Daoy (cell line): ENCODE results near the gene KRT26. TPM values are rescaled to one million over a fixed set of nuclear protein-coding genes. Genes with fewer than 3 reads are reported as not detected.

Experiments used
- DNase-seq: peaks from one replicate; pipeline ENCODE4 v3.0.0-alpha.2; 2015; ENCODE audit warnings: low read depth
- total RNA-seq: library from RNA; depleted of rRNA; stranded (reverse); fragments of >200 nt; shearing (Covaris generic); gene quantifications from 2 replicates; pipeline ENCODE4 v1.2.3, GENCODE V29; 2014; rRNA removed

Gene KRT26
- total RNA-seq, 1 experiment from 2014 or later: not detected

DNA sequence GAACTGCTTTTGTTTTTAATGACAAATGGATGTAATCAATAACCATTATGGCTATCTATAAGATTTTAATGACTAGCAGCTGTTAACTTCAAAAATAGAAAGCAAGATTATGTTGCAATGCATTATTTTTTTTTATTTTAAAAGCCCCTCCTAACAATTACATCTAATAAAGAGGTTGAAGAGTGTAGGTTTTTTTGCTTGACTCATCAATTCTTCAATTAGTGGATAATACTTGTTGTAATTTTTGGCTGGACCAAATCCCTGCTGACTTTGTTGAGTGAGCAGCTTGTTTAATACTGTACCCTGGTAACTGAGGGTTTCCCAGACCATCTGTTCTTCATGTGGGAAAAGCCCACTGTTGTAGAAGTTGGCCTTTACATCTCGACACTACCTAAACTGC is 41.0 kb downstream of the KRT26 start:
- no peak for DNase-seq

DNA sequence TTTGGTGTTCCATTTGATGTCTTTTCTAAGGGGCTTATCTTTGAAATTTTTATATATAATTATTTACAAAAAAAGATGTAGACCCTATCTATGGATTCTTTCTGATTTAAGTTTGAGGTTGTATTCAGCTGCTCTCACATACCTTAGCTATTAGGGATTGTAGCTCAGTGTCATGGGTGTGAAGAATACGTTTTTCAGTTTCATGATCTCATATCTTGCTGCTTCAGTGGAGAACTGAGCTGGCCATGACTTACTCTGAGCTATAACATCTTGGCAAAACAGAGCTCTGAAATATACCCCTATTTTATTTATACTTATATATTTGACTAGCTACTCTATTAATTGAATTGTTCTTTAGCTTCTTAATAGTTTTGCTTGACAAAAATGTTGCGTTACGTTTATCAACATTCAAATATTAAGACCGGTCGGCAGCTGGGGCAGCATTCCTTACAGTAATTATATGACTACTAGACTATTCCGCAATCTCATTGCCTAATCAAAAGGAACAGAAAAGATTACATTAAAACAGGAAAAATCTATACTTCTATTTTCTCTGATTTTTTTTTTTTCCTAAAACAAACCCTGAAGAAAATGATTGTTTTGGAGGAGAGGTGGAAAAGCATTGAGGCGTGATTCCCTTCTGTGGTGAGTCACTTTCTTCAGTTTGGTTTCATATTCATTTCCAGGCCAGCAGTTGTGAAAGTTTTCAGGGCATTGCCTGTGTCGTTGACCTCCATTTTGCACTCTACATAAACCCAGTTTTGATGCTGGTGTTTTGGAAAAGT is 44.4 kb downstream of the KRT26 start:
- peak; percentile 85 for DNase-seq

DNA sequence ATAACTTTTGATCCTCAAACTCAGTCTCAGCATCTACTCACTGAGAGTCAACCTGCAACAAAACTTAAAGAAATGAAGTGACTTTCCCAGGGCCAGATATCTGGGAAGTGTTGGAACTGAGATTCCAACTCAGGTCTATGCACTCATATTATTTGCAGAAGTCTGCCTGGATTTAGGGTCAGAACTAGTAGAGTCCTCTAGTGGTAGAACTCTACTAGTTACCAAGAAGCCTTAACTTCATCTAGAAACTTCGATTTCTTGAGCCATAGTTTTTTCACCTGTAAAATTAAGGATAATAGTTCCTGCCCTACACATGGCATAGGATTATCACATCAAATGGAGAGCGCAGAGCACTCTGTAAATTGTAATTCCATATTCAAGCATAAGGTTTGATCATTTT is 45.1 kb downstream of the KRT26 start:
- DNase-seq: no peak

DNA sequence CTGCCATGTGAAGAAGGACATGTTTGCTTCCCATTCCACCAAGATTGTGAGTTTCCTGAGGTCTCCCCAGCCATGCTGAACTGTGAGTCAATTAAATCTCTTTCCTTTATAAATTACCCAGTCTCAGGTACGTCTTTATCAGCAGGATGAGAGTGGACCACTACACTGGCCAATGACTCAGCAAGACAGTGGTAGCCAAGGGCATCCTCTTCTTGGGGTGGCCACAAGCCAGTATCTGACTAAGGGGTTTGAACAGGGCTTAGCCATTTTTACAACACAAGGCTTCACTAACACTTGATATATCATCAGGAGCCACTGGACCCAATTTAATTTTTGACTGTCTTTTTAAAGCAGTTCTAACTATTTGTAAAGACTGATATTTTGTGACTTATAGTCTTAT is 47.3 kb downstream of the KRT26 start:
- no peak for DNase-seq

DNA sequence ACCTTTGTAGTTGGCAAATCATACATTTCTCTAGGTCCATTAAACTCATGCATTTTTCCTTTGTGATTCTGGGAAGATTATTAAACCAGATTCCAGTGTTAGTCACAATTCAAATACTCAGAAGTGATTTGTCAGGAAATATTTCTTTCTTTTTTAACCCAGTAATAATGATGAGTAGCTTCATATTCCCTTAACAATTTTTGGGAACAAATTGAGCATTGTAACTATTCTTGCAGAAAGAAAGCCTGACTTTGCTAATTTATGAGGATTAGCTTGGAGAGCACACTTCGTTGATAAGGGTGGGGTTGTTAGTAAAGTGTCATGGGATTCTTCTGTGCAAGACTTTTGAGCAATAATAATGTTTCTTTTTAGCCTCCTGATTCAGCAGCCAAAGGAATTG is 49.8 kb downstream of the KRT26 start:
- DNase-seq: no peak

DNA sequence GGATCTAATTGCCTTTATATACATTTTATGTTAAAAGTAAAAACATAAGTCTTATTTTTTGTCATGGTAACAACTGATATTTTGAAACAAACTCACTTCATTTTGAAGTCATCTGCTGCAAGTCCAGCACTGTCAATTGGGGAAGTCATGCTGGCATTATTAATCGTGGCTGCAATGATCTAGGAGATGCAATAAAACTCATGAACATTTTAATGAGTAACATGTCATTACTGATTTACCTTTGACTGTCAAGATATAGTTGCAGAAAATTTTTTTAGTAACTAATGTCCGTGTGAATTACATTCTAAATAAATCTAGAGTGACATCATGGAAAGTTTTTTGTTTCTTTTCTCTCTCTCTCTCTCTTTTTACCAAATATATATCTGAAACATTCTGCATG is 51.1 kb downstream of the KRT26 start:
- no peak for DNase-seq

DNA sequence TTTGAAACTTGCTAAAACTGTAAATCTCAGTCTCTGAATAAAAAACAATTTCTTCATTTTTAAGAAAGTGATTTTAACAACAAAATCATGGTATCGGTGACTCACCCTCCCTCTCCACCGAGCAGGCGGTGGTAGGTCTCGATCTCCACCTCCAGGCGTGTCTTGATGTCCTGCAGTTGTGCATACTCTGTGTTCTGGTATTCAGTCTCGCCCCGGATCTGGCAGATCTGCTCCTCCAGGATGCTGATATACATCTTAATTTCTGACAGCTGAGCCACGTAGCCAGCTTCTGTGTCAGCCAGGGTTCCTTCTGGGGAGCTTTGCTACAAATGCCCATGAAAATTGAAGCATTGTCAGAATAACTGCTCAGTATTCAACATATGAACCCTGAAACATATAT is 53.1 kb downstream of the KRT26 start:
- no peak for DNase-seq

DNA sequence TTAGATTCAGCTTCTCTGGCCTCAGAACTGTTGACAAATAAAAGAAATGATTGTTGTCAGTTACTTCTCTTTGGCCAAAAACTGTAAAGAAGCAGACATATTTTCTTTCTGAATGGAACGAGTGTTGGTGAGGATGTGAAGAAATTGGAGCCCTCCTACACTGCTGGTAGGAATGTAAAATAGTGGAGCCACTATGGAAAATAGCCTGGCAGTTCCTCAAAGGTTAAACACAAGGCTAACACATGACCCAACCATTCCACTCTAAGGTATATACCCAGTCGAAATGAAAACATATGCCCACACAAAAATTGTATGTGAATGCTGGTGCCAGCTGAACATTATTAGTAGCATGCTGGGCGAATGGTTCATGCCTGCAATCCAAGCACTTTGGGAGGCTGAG is 54.2 kb downstream of the KRT26 start:
- DNase-seq: no peak

Other genes starting within 250 kb of the KRT26 start
- gene CCR7, start 206.7 kb downstream of the KRT26 start, total RNA-seq: not detected in 2 replicates
- 122 and 126 TPM in 2 replicates for gene SMARCE1, start 124.4 kb downstream of the KRT26 start, total RNA-seq
- not detected in 2 replicates for gene KRT222, start 107.0 kb downstream of the KRT26 start, total RNA-seq
- gene KRT24, start 68.4 kb downstream of the KRT26 start, total RNA-seq: not detected in 2 replicates
- gene KRT25, start 16.9 kb downstream of the KRT26 start, total RNA-seq: not detected in 2 replicates
- gene KRT27, start 10.3 kb upstream of the KRT26 start, total RNA-seq: not detected in 2 replicates
- not detected in 2 replicates for gene KRT28, start 27.8 kb upstream of the KRT26 start, total RNA-seq
- 54.7 and 56.8 TPM in 2 replicates for gene KRT10, start 50.4 kb upstream of the KRT26 start, total RNA-seq
- not detected in 2 replicates for gene KRT12, start 95.0 kb upstream of the KRT26 start, total RNA-seq
- not detected in 2 replicates for gene KRT20, start 113.0 kb upstream of the KRT26 start, total RNA-seq
- gene KRT23, start 165.4 kb upstream of the KRT26 start, total RNA-seq: not detected in 2 replicates
- not detected in 2 replicates for gene KRT39, start 194.7 kb upstream of the KRT26 start, total RNA-seq
- gene KRT40, start 212.1 kb upstream of the KRT26 start, total RNA-seq: not detected in 2 replicates
- gene KRTAP3-3, start 222.0 kb upstream of the KRT26 start, total RNA-seq: not detected in 2 replicates
- not detected in 2 replicates for gene KRTAP3-2, start 227.7 kb upstream of the KRT26 start, total RNA-seq
- not detected in 2 replicates for gene KRTAP3-1, start 236.9 kb upstream of the KRT26 start, total RNA-seq